ENCODE measurements around the gene SLCO2A1.

Gene SLCO2A1

DNA sequence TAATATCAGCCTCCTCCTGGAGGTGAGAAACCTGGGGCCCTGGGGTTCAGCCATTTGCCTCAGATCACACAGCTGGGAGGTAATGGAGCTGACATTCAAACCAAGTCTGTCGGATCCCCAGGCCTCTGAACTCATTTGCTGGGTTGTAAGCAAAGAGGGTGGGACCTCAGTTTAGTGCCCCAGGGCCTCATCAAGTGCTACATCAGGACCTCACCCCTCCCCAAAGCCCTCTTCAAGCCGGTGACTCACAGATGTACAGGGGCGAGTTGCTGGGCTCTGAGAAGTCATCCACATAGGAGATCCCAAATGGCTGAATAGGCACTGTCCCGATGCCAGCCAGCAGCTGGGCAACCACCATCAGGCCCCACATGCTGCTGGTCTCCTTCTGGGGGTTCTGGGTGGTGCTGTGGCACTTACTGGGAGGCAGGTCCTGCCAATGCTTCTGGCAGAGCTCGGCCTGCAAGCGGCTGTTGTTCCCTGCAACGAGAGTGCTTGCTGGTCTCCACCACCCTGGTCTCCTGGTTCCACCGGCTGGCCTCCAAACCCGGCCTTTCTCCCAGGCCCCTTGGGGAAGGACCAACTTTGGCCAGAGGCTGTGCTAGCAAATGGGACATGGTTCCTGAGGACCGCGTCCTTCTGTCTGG, 74.9 kb downstream of the SLCO2A1 start:
- no peak for DNase-seq (ENCODE audit: low read depth)
- TF ChIP-seq, protein P1, sequence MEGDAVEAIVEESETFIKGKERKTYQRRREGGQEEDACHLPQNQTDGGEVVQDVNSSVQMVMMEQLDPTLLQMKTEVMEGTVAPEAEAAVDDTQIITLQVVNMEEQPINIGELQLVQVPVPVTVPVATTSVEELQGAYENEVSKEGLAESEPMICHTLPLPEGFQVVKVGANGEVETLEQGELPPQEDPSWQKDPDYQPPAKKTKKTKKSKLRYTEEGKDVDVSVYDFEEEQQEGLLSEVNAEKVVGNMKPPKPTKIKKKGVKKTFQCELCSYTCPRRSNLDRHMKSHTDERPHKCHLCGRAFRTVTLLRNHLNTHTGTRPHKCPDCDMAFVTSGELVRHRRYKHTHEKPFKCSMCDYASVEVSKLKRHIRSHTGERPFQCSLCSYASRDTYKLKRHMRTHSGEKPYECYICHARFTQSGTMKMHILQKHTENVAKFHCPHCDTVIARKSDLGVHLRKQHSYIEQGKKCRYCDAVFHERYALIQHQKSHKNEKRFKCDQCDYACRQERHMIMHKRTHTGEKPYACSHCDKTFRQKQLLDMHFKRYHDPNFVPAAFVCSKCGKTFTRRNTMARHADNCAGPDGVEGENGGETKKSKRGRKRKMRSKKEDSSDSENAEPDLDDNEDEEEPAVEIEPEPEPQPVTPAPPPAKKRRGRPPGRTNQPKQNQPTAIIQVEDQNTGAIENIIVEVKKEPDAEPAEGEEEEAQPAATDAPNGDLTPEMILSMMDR (IDR thresholded peaks at IDR 0.05; ENCODE audit: control insufficient read depth, insufficient read depth, low read depth, low read length, missing control alignments) = no peak

DNA sequence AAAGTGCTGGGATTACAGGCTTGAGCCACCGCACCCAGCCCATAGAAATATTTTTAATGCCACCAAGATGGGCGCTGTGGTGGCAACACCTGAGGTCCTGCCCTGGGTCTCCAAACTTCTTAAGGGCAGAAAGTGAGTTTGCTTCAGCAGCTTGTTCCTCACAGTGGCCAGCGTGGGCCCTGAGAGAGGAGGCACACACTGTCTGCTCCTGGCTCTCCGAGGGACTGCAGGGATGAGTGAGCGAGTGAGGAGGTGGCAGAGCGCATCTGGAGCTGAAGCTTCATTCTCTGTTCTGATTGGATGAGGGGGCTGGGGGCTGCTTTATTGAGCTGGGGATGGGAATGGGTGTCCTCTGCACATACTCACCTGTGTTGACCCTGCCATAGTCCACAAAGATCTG, 76.4 kb downstream of the SLCO2A1 start:
- DNase-seq (ENCODE audit: low read depth) = no peak
- no peak overlapping the region for H3K4me3 ChIP-seq (ENCODE audit: control insufficient read depth, low read depth, low read length)
- TF ChIP-seq, protein P1 (IDR thresholded peaks at IDR 0.05; ENCODE audit: control insufficient read depth, insufficient read depth, low read depth, low read length, missing control alignments) = no peak

More for the DNA sequence above, 74.9 kb downstream of the SLCO2A1 start:
- H3K4me3 ChIP-seq (ENCODE audit: control insufficient read depth, low read depth, low read length) = no peak overlapping the region

DNA sequence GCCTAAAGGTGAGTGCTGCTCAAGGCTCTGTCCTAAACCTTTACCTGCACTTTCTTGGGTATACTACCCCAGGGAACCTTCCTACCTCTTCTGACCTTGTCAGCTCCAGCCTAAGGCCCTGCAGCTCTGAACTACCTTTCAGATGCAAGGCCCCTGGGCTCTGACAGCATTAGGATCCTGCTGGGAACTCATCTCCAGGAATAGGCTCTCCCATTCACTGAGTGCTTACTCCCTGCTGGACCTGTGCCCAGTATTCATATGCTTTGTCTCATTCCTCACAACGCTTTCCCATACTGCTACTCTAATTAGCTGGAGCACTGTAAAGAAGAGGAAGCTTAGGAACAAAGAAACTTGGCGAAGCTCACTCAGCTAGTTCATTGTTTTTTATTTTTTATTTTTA, 80.3 kb downstream of the SLCO2A1 start:
- DNase-seq (ENCODE audit: low read depth) = no peak
- no peak overlapping the region for H3K4me3 ChIP-seq (ENCODE audit: control insufficient read depth, low read depth, low read length)
- TF ChIP-seq, protein P1 (IDR thresholded peaks at IDR 0.05; ENCODE audit: control insufficient read depth, insufficient read depth, low read depth, low read length, missing control alignments) = no peak

DNA sequence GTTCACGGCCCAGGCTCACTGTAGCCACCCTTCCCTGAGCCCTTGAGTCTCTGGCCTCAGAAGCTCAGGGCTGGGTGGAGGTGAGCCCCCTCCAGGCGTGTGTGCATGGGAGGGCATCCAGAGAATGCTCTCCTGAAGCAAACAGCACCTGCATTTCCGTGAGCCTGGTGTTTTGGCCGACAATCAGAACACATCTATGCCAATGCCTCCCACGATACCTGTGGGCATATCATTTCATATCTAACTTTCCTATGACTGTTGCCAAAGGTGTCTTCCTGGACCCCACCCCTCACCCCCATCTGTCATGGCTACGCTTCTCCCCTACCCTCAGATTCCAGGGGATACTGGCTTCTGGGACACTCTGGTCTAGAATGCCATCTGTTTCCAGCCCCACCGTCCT, 80.7 kb downstream of the SLCO2A1 start:
- TF ChIP-seq, protein P1 (IDR thresholded peaks at IDR 0.05; ENCODE audit: control insufficient read depth, insufficient read depth, low read depth, low read length, missing control alignments) = no peak
- no peak overlapping the region for H3K4me3 ChIP-seq (ENCODE audit: control insufficient read depth, low read depth, low read length)
- no peak for DNase-seq (ENCODE audit: low read depth)

DNA sequence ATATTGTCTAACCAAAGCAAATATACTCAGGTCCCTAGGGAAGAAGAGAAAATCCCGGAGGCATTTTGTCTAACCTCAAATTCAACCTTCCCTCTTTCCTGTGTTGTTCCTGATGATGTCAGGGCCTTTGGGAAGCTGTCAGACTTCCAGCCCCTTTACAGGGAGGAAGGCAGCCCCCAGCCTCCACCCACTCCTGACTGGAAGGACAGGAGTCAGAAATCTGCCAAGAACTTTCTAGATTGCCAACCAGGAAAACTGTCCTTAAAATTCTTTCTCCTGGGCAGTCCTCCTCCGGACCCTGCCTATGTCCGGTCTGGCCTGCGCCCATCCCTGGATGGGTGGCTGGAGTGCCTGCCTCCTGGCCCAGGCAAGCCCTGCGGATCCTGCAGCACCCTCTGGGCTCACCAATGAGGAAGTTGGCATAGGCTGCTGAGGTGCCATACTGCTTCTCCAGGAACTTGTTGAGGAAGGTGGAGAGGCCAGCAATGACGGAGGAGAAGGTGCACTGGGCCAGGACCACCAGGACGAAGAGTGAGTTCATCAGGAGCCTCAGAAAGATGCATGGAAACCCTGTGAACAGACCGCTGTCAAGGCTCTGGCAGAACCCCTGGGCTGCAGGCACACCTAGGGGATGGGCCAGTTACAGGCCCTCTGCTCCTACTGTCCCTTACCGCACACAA, 81.5 kb downstream of the SLCO2A1 start:
- H3K4me3 ChIP-seq (ENCODE audit: control insufficient read depth, low read depth, low read length) = no peak overlapping the region
- TF ChIP-seq, protein P1 (IDR thresholded peaks at IDR 0.05; ENCODE audit: control insufficient read depth, insufficient read depth, low read depth, low read length, missing control alignments) = no peak
- DNase-seq (ENCODE audit: low read depth) = no peak

DNA sequence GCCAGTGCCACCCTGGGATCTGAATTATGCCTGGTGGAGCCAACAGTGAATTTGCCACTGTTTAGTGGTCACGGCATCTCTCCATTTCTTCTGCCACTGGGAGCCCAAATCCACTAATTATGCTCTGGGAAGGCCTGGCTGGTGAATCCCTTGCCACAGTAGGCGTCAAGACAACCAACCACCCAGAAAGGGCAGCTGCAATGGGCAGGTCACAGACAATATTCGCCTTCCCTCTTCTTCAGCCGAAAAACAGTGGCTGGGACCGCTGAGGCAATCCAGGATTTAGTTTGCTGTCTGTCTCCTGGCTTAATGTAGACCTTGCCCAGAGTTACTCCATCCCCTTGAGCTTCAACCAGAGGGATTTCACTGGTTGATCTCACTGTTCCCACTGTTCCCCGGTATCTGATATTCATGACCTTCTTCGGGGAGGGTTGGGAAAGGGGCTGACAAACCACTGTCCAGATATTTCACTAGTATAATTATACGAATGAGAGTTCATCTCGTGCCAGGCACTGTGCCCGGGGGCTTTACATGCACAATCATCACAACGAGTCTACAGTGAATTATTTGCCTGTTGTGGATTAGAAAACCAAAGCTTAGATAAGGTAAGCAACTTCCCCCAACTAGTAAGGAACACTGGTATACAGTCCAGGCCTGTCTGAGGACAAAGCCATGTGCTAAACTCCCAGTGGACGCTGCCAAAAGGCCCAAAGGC, 84.2 kb downstream of the SLCO2A1 start:
- TF ChIP-seq, protein P1 (IDR thresholded peaks at IDR 0.05; ENCODE audit: control insufficient read depth, insufficient read depth, low read depth, low read length, missing control alignments) = no peak
- no peak for DNase-seq (ENCODE audit: low read depth)
- H3K4me3 ChIP-seq (ENCODE audit: control insufficient read depth, low read depth, low read length) = no peak overlapping the region

All from AG09309 (cell line).